DMS53 treated with DMSO at 0.1 percent for 48 hours (cell line): ENCODE results near the gene KAZALD1.

Experiments
- DNase-seq: peaks from one replicate; lab custom pipeline; 2025; ENCODE audit not compliant: unreplicated experiment; lab: John Stamatoyannopoulos, UW

KAZALD1 gene

DNA sequence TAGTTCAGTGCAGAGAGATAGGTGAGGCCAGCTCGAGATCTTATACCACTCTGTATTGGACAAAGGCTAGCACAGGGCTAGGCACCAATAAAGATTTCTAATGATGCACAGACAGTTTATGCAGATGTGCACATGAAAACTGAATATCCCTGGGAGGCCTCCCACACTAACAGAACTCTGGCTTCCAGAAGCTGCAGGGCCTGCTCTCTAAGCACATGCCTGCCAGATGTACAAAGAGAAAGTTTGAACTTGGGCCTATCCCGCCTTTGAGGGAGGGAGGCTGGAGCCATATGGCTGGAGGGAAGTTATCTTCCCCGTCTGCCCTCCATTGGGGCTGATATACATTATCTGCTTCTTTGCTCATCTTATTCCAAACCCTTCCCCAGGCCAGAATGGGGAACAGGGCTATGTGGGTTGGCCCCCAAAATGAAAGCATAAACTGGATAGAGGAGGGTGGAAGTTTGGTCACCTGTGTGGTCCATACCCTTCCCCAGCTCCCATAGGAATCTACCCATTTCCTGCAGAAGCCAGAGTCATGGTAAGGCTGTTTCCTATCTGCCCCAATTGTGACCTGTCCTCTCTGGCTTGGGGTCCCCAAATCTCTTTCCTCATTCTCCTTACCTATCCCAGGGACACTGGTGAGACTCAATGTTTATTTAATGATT is 3.8 kb downstream of the KAZALD1 start:
- no peak for DNase-seq

- peak; percentile 80 for DNase-seq
These were observed 4.5 kb downstream of the KAZALD1 start for GRCh38 chr10:101066146-101066895.

DNA sequence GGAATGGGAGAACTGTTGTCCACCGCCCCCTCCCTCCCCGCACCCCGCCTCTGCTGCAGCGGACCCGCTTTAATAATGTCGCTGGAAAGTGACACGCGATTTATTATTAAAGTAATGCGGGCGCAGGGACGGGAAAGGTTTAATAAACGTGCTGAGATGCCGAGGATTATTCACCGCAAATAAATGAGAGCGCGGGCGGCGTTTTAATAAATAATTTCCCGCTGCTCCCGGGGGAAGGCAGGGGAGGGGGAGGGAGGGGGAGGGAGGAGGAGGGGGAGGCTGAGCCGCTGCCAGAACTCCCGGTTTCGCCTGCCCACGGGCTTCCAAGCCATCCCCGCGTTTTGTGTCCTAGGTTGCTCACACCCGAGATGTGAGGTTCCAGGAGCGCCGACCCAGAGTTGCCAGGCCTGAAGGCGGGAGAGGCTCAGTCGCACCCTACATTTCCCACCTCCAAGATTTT is 5.1 kb downstream of the KAZALD1 start:
- peak; percentile 38 for DNase-seq

DNA sequence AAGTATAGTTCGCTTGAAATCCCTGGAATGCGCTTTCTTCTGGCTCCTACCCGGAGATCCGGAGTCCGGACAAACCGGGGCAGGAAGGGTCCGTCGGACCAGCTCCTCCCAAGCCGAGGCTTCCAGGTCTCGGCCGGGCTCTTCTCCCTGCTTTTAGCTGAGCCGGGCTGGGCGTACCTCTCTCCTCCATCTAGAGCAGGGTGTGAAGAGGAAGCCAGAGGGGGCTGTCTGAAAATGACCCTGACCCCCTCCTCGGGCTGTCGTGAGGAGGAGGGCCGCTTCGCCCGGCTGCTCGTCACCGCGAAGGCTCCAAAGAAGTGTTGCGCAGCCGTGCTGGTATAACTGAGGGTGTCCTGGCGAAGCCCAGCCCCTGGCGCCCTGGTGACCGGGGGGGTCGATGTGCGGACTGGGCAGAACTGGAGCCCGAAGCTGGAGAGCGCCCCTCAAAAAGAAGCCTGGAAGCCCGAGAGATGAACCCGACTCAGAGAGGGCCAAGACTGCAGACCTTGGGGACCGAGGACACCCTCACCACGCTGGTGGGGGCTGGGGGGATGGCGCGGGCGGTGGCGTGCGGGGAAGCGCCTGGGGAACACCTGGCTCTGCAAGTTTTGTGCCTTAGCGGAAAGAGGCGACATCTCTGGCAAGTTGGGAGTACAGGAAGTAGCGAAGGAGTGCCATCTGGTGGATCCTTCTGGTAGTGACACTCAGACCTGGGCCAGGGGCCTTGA is 5.7 kb downstream of the KAZALD1 start:
- DNase-seq, result peak; percentile 74

- DNase-seq, result no peak
These were observed 7.7 kb downstream of the KAZALD1 start for GRCh38 chr10:101069441-101069840.

GRCh38 chr10:101070098-101070497 is 8.3 kb downstream of the KAZALD1 start:
- DNase-seq, result no peak

GRCh38 chr10:101071267-101071884 is 9.6 kb downstream of the KAZALD1 start:
- DNase-seq, result no peak

- DNase-seq, result no peak
These were observed 10.2 kb downstream of the KAZALD1 start for GRCh38 chr10:101071885-101072433.

- no peak for DNase-seq
These were observed 11.1 kb downstream of the KAZALD1 start for GRCh38 chr10:101072923-101073322.

DNA sequence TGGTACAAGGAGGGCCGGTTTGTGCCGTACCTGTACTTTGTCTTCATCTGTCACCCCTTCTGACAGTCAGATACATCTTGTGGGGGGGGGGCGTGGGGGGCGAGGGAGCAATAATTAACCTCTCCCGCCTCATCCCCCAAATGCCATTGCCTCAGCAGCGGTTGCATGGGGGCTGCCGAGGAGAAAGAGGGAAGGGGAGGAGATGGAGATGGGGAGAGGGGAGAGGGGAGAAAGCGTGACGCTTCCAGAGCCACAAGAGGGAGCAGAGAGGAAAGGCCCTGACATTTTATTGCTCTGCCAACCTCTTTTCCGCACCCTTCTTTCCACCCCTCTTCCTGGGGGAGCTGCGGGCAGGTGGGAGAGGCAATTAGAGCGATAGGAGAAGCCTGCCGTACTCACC is 11.8 kb downstream of the KAZALD1 start:
- DNase-seq, result no peak

- no peak for DNase-seq
These were observed 14.0 kb downstream of the KAZALD1 start for GRCh38 chr10:101075775-101076174.

DNA sequence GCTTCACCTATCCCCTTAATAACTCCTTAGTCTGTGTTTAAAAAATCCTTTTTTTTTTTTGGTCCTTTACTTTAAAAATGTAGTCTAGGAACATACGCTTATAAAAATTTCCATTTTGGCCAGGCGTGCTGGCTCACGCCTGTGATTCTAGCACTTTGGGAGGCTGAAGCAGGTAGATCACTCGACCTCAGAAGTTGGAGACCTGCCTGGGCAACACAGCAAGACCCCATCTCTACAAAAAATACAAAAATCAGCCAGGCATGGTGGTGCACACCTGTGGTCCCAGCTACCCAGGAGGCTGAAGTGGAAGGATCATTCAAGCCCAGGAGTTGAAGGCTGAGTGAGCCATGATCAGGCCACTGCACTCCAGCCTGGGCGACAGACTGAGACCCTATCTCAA is 14.8 kb downstream of the KAZALD1 start:
- no peak for DNase-seq

- no peak for DNase-seq
These were observed 18.1 kb downstream of the KAZALD1 start for GRCh38 chr10:101079874-101080273.

- no peak for DNase-seq
These were observed 19.4 kb downstream of the KAZALD1 start for GRCh38 chr10:101080933-101081931.

DNA sequence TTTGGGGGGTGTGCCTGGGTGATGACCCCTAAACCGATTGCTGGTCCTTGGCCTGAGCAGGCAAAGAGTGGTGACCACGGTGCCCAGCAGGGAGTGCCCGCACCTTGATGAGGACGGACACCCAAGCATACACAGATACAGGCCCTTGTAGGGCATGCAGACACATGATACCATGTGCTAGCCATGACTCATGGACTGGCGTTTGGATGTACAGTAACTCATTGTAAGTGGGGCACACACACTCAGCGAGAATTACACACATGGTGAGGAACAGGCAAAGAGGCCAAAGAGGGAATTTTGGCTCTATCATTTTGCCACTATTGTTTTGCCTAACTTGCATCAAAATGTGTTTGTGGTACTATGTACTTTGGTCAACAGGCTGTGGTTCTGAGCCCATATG is 24.1 kb downstream of the KAZALD1 start:
- DNase-seq, result no peak

- no peak for DNase-seq
These were observed 25.6 kb downstream of the KAZALD1 start for GRCh38 chr10:101087376-101087775.

DNA sequence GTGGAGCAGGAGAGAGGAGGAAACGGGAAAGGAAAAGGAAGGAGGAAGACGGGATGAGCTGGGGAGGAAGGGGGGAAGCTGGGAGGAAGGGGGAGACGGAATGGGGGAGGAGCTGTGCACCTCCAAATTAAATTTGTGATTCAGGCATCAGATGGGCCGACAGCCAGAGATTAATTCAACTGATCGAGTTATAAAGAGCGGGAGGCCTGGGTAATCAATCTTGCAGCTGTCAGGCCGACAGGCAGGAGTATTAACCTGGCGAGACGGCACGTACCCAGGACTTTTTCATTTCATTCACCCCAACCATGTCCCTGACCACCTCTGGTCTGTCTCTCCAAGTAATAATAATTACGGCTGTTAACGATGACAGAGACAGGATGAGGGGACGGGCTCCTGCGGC is 26.2 kb downstream of the KAZALD1 start:
- DNase-seq, result no peak

DNA sequence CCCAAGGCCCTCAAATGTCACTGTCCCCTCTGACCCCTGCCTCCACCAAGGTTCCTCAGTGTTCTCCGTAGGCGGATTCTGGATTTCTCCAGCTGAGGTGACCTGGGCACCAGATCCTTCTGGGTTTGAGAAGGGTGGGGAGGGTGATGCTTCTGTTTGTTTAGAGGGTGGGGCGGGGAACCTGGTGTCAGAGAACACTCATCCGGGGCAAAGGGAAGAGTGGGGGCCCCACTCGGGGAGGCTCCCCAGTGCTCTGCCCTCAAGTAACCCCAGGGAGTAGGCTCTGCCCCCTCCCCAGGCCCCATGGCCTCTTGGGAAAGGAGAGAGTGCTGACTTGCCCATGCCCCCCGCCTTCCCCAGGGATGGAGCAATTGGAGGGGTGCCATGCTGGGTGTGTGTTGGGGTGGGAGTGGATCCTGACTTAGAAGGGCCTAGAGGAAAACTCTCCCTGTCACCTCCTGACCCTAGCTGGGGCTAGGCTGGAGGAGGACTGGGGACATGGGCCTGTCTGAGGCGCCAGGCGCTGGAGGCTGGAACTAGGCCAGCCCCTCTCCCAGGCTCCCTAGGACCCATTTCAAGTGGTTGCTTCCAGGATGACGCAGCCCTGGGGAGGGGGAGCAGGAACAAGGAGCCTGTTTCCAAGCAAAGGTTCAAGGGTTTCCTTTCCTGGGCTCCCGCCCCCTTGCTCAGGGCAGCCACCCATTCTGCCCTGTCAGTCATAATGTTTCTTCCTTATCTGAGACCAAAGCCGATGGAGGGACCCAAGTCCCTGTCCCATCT is 27.9 kb downstream of the KAZALD1 start:
- DNase-seq, result no peak

DNA sequence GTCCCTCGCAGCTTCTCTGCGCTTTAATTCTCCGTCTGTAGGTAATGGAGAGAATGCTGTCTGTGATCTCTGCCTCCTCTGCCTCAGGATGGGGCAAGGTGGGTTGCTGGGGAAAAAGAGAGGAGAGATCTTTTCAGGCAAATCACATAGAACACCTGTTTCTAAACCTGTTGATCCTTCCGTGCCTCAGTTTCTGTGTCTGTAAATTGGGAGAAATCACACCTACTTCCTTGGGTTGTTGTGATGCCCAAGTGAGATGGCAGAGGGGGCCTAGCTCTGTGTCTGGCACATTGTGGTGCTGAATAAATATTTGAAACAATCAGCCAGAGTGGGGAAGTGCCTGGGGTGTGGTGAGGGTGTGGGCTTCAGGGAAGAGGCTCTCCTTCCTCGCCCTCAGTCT is 28.8 kb downstream of the KAZALD1 start:
- no peak for DNase-seq
